NCI-H345 (cell line): ENCODE results near the gene NHP2.
"Not testable (repeated sequence)": the region's sequence is repeated elsewhere in the genome, so short reads cannot be mapped to it uniquely, and the experiment has no call there.

Experiments
- DNase-seq: peaks from one replicate; lab custom pipeline; 2025; lab: John Stamatoyannopoulos, UW

The NHP2 gene

GRCh38 chr5:178130576-178131445, 22.9 kb downstream of the NHP2 start, which contains the start of gene RMND5B:
Gene RMND5B (plus strand): TSS chr5:178131014. CDS start chr5:178138120, 7,106 bp downstream.
- peak; percentile 88 for DNase-seq

GRCh38 chr5:178130234-178130575, 23.5 kb downstream of the NHP2 start:
- DNase-seq = not testable (repeated sequence)

- DNase-seq = no peak
These were observed 24.4 kb downstream of the NHP2 start for GRCh38 chr5:178129296-178129695.

DNA sequence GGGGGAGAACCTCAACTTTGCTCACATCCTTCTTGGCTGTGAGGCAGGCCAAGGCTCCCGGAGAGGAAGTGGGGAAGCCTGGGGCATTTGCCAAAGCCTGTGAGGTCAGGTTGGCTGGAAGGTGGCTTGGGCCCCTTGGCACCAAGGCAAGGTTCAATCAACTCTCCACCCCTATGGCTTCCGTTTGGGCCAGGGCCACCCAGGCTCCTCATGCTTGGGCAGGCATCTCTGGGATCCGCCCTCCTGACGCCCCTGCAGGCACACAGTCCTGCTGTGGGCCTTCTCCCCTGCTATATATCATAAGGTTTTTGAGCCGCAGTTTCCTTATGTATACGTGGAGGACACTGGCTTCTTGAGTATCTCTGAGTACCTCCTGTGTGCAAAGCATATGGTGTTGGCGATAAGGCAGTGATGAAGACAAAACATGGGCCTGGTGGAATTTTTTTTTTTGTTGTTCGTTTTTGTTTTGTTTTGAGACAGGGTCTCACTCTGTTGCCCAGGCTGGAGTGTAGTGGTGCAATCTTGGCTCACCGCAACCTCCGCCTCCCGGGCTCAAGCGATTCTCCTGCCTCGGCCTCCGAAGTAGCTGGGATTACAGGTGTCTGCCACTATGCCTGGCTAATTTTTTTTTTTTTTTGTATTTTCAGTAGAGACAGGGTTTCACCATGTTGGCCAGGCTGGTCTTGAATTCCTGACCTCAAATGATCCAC, 26.2 kb downstream of the NHP2 start:
- not testable (repeated sequence) for DNase-seq

DNA sequence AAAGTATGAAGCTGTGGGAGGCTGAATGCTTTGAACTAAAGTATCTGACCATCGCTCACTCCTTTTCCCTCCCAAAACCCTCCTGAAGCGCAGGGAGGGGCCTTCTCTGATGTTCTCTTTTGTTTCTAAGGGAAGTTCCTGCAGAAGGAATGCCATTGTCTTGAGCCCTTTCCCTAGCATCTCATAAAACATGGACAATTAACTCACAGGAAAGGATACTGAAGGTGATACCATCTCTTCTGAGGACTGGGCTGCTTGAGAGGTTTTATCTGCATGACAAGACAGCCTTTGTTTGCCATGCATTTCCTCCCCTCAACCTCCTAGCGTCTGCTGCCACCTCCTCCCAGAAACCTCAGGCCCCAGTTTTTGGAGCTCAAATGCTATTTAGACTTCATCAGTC, 27.1 kb downstream of the NHP2 start:
- no peak for DNase-seq

DNA sequence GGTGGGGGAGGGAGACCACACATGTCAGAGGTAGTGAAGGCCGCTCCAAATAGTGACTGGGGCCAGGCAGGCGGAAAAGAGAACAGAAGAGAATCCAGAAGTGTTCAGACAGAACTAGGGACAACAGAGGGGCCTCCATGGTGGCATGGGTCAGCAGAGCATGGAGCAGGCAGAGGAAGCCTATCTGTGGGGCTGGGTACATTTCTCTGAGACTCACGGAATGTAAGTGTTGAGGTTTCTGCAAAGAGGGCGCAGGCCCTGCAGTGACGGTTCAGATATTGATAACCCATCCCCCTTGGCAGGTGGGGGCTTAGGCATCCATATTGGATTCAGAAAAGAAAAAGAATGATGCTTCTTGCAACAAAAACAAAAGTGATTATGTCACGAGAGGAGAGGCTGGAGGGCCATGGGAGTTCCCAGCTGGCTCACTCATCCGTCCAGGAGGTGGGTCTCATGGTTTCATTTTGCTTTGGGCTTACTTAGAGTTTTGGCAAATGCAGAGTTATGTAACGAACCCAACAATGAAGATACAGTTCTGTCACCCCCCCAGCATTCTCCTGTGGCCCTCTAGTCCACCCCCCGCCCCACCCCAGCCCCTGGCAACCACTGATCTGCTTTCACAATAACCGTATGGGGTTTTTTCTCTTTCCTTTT, 28.3 kb downstream of the NHP2 start:
- DNase-seq = no peak

- DNase-seq = no peak
These were observed 29.4 kb downstream of the NHP2 start for GRCh38 chr5:178123966-178124925.

DNA sequence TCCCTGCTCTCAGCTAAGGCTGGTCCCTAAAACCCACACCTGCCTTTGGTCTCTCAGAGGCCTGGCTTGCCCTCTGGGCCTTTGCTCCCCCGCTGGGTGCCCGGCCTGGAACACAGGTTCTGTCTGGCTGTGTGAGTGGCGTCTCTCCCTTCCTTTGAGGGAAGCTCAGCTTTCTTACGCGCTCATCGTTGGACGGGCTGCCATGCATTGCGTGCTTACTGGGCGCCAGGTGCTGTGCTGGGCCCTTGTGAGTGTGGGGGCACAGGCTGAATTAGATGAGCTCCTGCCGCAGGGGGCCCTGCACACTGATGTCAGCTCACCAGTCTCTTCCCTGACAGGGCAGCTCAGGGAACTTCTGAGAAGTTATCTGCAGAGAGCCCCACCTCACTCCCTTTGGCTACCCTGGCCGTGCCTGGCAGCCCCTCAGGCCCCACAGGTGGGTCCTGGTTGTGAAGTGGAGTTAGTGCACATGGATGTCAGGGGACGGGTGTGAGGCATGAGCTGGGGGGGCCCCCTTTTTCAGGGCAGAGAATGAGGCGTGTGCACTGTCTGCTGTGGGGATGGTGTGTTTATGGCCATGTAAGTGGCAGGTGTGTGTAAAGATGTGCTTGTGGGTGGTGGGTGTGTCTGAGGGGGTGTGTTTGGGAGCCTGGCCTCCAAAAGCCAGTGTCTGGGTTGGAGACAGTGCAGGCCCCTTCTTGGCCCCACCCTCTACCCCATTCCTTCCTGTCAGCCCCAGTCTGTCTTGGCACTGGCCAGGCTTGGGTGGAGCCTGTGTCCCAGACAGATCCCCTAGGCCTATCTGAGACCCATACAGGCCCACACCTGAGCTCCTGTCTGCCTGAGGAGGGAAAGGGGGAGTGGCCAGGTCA, 30.4 kb downstream of the NHP2 start:
- DNase-seq = no peak

GRCh38 chr5:178122346-178122745, 31.3 kb downstream of the NHP2 start:
- no peak for DNase-seq

GRCh38 chr5:178121391-178122276, 32.1 kb downstream of the NHP2 start:
- no peak for DNase-seq

- DNase-seq = peak; percentile 96
These were observed 32.9 kb downstream of the NHP2 start for GRCh38 chr5:178120607-178121357.

DNA sequence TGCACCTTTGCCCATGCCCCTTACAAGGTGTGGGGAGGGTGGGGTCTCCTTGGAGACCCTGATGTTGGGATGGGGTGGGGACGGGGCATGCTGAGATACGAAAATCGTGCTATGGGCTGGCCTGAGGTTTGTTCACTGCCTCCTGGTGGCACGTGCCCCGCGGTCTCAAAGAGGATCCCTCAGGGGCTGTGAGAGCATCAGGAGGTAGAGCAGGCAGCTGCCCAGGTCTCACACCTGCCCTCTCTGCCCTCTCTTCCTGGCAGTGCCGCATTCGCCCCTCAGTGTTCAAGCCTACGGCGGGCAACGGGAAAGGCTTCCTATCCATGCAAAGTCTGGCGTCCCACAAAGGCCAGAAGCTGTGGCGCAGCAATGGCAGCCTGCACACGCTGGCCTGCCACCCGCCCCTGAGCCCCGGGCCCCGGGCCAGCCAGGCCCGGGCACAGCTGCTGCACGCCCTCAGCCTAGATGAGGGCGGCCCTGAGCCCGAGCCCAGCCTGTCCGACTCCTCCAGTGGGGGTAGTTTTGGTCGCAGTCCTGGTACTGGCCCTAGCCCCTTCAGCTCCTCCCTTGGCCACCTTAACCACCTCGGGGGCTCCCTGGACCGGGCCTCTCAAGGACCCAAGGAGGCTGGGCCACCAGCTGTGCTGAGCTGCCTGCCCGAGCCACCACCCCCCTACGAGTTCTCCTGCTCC, 33.6 kb downstream of the NHP2 start:
- DNase-seq = no peak

DNA sequence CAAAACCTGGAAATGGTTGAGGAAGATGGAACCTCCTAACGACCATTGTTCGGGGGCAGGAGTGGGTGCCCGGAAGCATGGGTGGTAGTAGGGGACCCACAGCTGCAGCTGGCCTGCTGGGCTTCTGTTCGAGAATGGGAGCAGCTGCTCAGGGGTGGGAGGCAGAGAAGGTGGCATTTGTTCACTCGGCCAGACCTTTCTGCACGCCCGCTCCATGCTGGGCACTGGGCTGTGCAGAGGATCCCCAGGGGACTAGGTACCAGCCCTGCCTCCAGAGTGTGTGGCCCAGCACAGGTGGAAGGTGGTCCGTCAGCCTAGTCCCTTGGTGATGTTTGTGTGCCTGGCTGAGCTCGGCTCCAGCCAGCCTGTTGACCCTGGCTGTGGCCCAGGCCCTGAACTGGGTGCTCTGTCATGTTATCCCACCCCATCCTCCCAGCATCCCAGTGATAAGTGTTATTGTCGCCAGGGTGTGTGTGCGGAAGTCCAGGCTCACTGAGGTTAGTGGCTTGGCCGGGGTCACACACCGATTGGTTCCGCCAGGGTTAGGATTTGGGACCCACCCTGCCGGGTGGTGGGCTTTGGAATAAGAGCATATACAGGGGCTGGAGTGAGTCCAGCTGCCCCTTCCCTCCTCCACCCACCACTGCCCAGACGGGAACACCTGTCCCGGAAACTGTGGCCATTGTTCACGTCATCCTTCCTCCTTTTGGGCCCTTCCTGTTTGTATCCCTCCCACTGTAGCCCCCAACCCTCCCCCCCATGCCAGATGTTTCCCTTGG, 35.6 kb downstream of the NHP2 start:
- no peak for DNase-seq

DNA sequence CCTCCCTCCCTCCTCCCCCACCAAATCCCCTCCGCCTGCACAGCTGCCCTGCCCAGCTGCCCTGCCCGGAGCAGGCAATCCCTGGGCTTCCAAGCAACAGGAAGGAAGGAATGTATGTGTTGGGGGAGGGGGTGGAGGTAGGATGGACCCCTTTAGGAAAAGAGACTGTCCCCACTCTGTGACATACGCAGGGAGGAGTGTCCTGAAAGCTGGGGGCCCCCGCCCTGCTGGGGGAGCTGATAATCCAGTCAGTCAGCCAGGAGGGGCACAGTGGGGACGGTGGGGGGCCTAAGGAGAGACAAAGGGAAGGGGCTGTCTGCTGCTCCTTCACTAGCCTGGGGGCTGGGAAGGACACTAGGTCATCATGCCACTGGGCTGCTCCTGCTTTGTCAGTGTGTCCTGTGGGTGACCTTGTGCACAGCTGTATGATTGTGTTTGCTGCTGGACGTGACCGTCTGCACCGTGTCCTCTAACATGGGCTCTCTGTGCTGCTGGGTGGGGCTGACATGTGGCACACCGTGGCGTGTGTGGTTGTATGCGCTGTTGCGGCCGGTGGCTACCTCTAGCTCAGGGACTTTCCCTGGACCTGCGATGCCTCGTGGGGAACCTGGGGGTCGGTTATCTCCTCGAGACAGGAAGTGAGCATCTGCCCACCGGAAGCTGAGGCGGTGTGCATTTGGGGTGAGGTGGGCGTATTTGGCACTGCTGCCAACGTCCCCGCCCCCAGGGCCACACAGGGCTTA, 37.4 kb downstream of the NHP2 start:
- DNase-seq = no peak

- no peak for DNase-seq
These were observed 37.9 kb downstream of the NHP2 start for GRCh38 chr5:178115814-178116142.

- no peak for DNase-seq
These were observed 38.4 kb downstream of the NHP2 start for GRCh38 chr5:178115136-178115813.
